Ectodermal cell (in vitro differentiated cells): ENCODE measurements around the gene TCAF1.
"Not testable (repeated sequence)": the region's sequence is repeated elsewhere in the genome, so short reads cannot be mapped to it uniquely, and the experiment has no call there.

Experiments used
- H3K27ac ChIP-seq: 2 replicates; pipeline ENCODE4 v1.7.0; 2013; ENCODE audit warnings: mild to moderate bottlenecking, low read depth, low read length; ENCODE audit not compliant: insufficient read depth, poor library complexity, severe bottlenecking
- H3K27me3 ChIP-seq: 2 replicates; pipeline ENCODE4 v1.7.0; 2013; ENCODE audit warnings: mild to moderate bottlenecking, low read length; ENCODE audit not compliant: insufficient read depth, control insufficient read depth, poor library complexity, severe bottlenecking
- H3K36me3 ChIP-seq: one replicate; pipeline ENCODE4 v1.7.0; 2013; ENCODE audit warnings: low read length; ENCODE audit not compliant: control insufficient read depth, insufficient read depth
- H3K4me1 ChIP-seq: one replicate; pipeline ENCODE4 v1.7.0; 2013; ENCODE audit warnings: low read length; ENCODE audit not compliant: control insufficient read depth, insufficient read depth
- H3K4me3 ChIP-seq: 2 replicates; pipeline ENCODE4 v1.7.0; 2013; ENCODE audit warnings: low read depth, low read length, control low read depth; ENCODE audit not compliant: insufficient read depth
- H3K9me3 ChIP-seq: 2 replicates; pipeline ENCODE4 v1.7.0; 2013; ENCODE audit warnings: mild to moderate bottlenecking, low read length, moderate library complexity; ENCODE audit not compliant: control insufficient read depth
- WGBS, 2 experiments: methylation state at CpG; one replicate each; pipeline ENCODE4 v1.1.7; 2013; ENCODE audit warnings: missing lambda C conversion rate in 2 of 2; 5-methylcytosine and 5-hydroxymethylcytosine counted together

The TCAF1 gene

DNA sequence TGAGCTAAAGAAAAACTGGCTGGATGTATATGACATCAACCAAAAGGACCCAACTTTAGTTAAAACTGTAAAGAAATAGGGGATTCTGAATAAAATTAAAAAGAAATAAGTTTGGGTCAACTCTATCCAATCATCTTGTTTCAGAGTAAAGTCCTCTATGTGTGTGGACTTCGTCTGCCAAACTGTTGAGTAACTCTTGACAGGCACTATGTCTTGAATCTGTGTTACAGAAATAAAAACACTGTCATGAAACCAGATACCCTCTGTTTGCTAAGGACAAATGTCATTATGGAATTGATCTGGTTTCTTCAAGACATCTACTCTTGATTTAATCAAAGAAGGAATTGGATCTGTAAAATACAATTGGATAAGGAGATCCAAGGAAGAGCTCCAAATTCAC, 46.5 kb downstream of the TCAF1 start:
- H3K9me3 ChIP-seq, H3K36me3 ChIP-seq, H3K4me1 ChIP-seq, H3K4me3 ChIP-seq, H3K27ac ChIP-seq, H3K27me3 ChIP-seq: not testable (repeated sequence)
- WGBS, 2 experiments, result no CpG with 5 or more reads among the region's 1 CpG

DNA sequence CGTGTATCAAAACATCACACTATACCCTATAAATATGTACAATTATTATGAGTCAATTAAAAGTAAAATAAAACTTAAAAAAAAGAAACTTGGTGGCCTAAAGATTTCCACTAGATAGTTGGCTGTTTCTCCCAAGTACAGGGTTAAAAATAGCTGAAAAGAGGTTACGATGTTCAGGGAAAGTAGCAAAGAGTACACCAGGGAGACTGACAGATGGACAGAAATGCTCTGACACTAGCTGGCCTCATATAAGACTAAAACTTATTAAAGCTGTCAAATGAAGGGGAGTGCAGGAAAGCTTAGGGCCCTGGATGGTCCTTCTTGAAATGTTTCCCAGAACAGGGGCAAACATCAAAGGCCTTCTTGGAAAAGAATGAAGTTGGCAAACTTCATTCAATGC, 51.3 kb downstream of the TCAF1 start:
- 95% methylated on average over 1 of the region's 2 CpGs for WGBS, 2 experiments
- H3K27ac ChIP-seq, result no peak overlapping the region
- no peaks in the 10 kb centered on the region for H3K9me3 ChIP-seq
- H3K36me3 ChIP-seq, result no peaks in the 10 kb centered on the region
- no peak overlapping the region for H3K4me3 ChIP-seq
- H3K27me3 ChIP-seq, result no peaks in the 10 kb centered on the region
- H3K4me1 ChIP-seq, result no peaks in the 10 kb centered on the region

DNA sequence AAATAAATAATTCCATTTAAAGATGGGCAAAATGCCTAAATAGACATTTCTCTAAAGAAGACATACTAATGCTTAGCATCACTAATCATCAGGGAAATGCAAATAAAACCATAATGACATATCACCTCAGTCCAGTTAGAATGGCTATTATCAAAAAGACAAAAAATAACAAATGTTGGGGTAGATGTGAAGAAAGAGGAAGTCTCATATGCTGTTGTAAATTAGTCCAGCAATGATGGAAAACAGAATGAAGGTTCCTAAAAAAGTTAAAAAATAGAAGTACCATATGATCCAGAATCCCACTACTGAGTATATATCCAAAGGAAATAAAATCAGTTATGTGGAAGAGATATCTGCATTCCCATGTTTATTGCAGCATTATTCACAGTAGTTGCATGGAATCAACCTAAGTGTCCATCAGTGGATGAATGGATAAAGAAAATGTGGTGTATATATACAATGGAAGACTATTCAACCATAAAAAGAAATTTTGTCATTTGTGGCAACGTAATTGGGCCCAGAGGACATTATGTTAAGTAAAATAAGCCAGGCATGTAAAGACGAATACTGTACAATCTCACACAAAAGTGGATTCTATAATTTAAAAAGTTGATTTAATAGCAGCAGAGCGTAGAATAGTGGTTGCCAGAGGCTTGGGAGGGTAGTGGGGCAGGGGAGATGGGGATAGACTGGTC, 52.0 kb downstream of the TCAF1 start:
- Histone ChIP-seq H3K4me3 (no peak overlapping the region), H3K27ac (no peak overlapping the region)
- WGBS, 2 experiments, result 91 to 97% methylated on average over 3 of the region's 3 CpGs

DNA sequence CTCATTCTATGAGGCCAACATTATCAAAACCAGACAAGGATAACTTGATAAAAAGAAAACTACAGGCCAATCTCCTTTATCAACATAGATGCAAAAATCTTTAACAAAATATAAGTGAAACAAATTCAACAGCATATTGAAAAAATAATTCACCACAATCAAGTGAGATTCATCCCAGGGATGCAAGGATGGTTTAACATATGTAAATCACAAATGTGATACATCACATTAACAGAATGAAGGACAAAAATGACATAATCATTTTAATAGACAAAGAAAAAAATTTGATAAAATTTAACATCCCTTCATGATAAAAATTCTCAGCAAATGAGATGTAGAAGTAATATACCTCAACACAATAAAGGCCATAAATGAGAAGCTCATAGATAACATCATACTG, 53.8 kb downstream of the TCAF1 start:
- no peaks in the 10 kb centered on the region for H3K27me3 ChIP-seq
- H3K27ac ChIP-seq, result no peak overlapping the region
- no peaks in the 10 kb centered on the region for H3K9me3 ChIP-seq
- no peaks in the 10 kb centered on the region for H3K4me1 ChIP-seq
- no peaks in the 10 kb centered on the region for H3K36me3 ChIP-seq
- H3K4me3 ChIP-seq, result no peak overlapping the region

More for the DNA sequence above, 52.0 kb downstream of the TCAF1 start:
- Histone ChIP-seq H3K27me3 (no peaks in the 10 kb centered on the region), H3K36me3 (no peaks in the 10 kb centered on the region), H3K9me3 (no peaks in the 10 kb centered on the region), H3K4me1 (no peaks in the 10 kb centered on the region)

DNA sequence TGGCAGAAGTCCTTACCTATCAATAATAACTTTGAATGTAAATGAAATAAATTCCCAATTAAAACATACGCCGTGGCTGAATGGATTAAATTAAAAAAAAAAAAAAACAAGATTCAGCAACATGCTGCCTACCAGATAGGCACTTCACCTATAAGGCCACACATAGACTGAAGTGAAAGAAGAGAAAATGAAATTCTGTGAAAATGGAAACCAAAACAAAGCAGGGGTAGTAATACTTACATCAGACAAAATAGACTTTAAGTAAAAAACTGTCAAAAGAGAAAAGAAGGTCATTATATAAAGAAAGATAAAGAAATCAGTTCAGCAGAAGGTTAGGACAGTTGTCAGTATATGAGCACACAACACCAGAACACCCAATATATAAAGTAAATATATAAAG, 55.3 kb downstream of the TCAF1 start:
- H3K9me3 ChIP-seq, result no peaks in the 10 kb centered on the region
- 100% methylated on average over 2 of the region's 2 CpGs; no CpG with 5 or more reads in 1 of the 2 experiments for WGBS, 2 experiments
- no peaks in the 10 kb centered on the region for H3K4me1 ChIP-seq
- no peaks in the 10 kb centered on the region for H3K27me3 ChIP-seq
- no peak overlapping the region for H3K4me3 ChIP-seq
- no peaks in the 10 kb centered on the region for H3K36me3 ChIP-seq
- H3K27ac ChIP-seq, result no peak overlapping the region

DNA sequence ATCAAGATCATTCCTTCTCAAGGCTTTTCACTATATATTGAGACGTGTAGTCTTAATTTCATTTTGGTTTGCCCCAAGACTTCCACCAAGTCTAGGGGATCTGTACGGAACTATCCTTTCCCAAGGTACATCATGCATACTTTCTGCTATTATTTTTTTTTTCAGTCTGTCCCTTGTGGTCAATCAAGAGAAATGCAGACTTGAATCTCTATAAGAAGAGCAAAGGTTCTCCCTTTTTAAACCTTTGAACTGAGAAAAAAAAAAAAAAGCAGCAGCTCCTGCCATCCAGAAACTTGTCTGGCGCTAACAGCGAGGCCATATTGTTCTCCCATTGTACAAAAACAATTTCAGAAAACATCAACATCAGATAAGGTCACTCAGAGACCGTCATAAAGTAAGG, 60.3 kb downstream of the TCAF1 start:
- not testable (repeated sequence) for H3K36me3 ChIP-seq, H3K9me3 ChIP-seq, H3K4me3 ChIP-seq, H3K4me1 ChIP-seq, H3K27ac ChIP-seq, H3K27me3 ChIP-seq
- WGBS, 2 experiments, result no CpG with 5 or more reads among the region's 5 CpGs

DNA sequence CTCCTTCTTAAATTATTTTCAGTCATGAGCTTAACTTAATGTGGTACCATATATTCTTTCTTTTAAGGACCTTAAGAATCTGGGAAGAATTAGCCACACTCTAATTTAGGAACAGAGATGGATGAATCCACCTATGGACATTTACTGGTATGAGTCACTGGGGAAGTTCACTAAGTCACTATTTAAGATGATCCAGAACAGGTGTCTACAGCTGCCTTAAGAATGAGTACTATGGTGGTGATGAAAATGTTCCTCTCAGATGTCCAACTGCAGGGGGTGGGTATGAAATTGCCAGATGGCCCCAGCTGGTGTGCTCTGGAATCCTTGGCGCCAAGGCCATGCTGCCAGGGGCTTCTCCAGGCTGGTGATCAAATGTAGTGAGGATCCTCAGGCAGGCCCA, 61.9 kb downstream of the TCAF1 start:
- H3K9me3 ChIP-seq, H3K36me3 ChIP-seq, H3K27ac ChIP-seq, H3K4me1 ChIP-seq, H3K4me3 ChIP-seq, H3K27me3 ChIP-seq: not testable (repeated sequence)
- no CpG with 5 or more reads among the region's 1 CpG for WGBS, 2 experiments

DNA sequence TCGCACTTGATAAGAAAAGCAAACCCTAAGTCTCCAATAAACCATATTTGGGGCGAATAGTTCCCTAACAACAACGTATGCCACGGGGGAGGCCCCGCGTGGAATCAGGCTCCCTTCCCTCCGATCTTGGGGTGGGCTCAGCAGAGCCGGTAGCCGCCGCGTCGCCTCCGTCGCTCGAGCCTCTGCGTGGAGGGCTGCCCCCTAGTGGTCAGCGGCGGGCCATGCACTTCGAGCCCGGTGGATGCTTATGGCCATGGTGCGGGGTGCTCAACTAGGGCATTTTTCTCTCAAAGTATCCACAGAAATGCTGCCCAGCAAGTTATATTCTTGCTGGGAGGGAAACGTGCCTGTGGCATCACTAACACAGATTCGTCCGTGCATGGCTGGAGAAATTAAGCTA, 64.8 kb downstream of the TCAF1 start:
- H3K4me3 ChIP-seq, result peak overlapping the region; percentile 20
- not testable (repeated sequence) for H3K27me3 ChIP-seq, H3K9me3 ChIP-seq, H3K27ac ChIP-seq, H3K4me1 ChIP-seq, H3K36me3 ChIP-seq
- WGBS, 2 experiments, result 0% methylated on average over 13 of the region's 24 CpGs

DNA sequence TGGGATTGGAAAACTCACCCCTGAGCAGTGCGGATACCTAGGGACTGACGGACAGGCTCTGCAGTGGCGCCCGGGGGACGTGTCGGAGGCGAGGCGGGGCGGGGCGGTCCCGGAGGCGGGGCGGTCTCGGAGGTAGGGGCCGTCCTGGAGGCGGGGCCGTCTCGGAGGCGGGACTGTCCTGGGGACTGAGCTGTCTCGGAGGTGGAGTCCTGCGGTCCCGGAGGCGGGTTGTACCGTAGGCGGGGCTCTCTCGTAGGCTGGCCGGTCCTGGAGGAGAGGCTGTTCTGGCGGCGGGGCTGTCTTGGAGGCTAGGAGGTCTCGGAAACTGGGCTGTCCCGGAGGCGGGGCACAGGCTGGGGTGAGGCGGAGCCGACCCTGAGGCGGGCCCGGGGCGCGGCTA, 65.4 kb downstream of the TCAF1 start:
- peak overlapping the region; percentile 13 for H3K4me3 ChIP-seq
- H3K27me3 ChIP-seq, H3K36me3 ChIP-seq, H3K4me1 ChIP-seq, H3K9me3 ChIP-seq, H3K27ac ChIP-seq: not testable (repeated sequence)
- 0 to 2% methylated on average over 11 of the region's 38 CpGs for whole genome bisulfite sequencing, 2 experiments

DNA sequence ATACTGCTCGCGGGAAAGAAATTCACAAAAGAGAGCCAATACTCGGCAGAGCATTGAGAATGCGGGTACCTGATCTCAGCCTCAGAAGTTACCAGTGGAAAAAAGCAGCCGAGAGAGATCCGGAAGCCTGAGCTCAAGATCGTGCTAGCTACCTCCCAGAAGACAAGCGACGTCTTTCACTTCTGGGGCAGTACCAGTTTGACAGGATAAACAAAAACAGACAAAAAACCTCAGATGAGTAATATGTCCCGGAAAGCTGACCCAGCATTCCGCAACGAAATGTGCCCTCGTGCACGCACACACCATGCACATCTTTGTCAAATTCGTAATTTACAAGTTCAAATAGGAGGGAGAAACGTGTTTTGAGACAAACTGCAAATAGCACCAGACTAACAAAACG, 65.9 kb downstream of the TCAF1 start:
- H3K4me1 ChIP-seq, H3K36me3 ChIP-seq, H3K27ac ChIP-seq, H3K27me3 ChIP-seq, H3K4me3 ChIP-seq, H3K9me3 ChIP-seq: not testable (repeated sequence)
- WGBS, 2 experiments, result no CpG with 5 or more reads among the region's 17 CpGs

DNA sequence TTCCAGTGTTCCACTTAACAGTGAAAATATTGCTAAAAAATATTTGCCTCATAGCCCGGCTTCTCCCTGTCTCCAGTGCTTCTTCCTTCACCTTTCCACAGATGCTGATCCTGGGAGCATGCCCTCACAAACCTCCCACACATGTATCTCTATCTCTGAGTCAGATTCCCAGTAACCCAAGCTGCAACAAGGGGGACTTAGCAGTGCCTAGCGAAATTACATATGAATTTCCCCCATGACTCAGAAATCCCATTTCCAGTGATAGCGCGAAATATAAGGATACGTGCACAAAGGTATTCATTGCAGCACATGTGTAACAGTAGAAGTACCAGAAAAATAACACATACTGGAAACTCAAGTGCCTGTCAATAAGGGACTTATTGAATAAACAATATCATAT, 75.4 kb downstream of the TCAF1 start:
- WGBS, 2 experiments, result no CpG with 5 or more reads among the region's 5 CpGs
- not testable (repeated sequence) for H3K9me3 ChIP-seq, H3K36me3 ChIP-seq, H3K4me3 ChIP-seq, H3K27me3 ChIP-seq, H3K4me1 ChIP-seq, H3K27ac ChIP-seq
